Neural progenitor cell (in vitro differentiated cells): ENCODE measurements around the gene RBCK1. TPM values are rescaled to one million over a fixed set of nuclear protein-coding genes. Genes with fewer than 3 reads are reported as not detected.
"Not testable (repeated sequence)": the region's sequence is repeated elsewhere in the genome, so short reads cannot be mapped to it uniquely, and the experiment has no call there.

Source experiments
- DNase-seq: peaks from one replicate; pipeline ENCODE4 v3.0.0-alpha.2; 2016; ENCODE audit warnings: low spot score
- H2AFZ ChIP-seq: fragments of 200-600 bp; sonication (generic); replicated peaks from 2 replicates; pipeline ENCODE4 v1.6.1; 2016; ENCODE audit warnings: antibody characterized with exemption
- H3F3A ChIP-seq: fragments of 200-600 bp; sonication (generic); 2 replicates; pipeline ENCODE4 v1.6.1; 2016; ENCODE audit warnings: antibody characterized with exemption, low read depth
- H3K27ac ChIP-seq: fragments of 200-600 bp; sonication (generic); 2 replicates; pipeline ENCODE4 v1.5.1; 2016; ENCODE audit warnings: mild to moderate bottlenecking
- H3K27me3 ChIP-seq: fragments of 200-600 bp; sonication (generic); 2 replicates; pipeline ENCODE4 v1.6.1; 2016; ENCODE audit warnings: mild to moderate bottlenecking, moderate library complexity
- H3K36me3 ChIP-seq: fragments of 200-600 bp; sonication (generic); 2 replicates; pipeline ENCODE4 v1.5.1; 2016
- H3K4me1 ChIP-seq: fragments of 200-600 bp; sonication (generic); 2 replicates; pipeline ENCODE4 v1.6.1; 2016; ENCODE audit warnings: mixed run types
- H3K4me2 ChIP-seq: fragments of 200-600 bp; sonication (generic); 2 replicates; pipeline ENCODE4 v1.6.1; 2016
- H3K4me3 ChIP-seq: fragments of 200-600 bp; sonication (generic); 2 replicates; pipeline ENCODE4 v1.5.1; 2016
- H3K79me2 ChIP-seq: fragments of 200-600 bp; sonication (generic); 2 replicates; pipeline ENCODE4 v1.6.1; 2016; ENCODE audit warnings: low read depth
- H3K9ac ChIP-seq: fragments of 200-600 bp; sonication (generic); 2 replicates; pipeline ENCODE4 v1.6.1; 2016
- H3K9me3 ChIP-seq: fragments of 200-600 bp; sonication (generic); 2 replicates; pipeline ENCODE4 v1.5.1; 2016; ENCODE audit warnings: low read depth
- H4K20me1 ChIP-seq: fragments of 200-600 bp; sonication (generic); 2 replicates; pipeline ENCODE4 v1.6.1; 2016; ENCODE audit warnings: low read depth
- H3K27ac Mint-ChIP-seq: 3 replicates; pipeline ENCODE4 v1.8.0; 2021; ENCODE audit warnings: mixed read lengths
- H3K27me3 Mint-ChIP-seq: 2 replicates; pipeline ENCODE4 v1.8.0; 2022; ENCODE audit warnings: low read depth, mild to moderate bottlenecking, inconsistent platforms, moderate library complexity, mixed read lengths; ENCODE audit not compliant: insufficient read depth
- H3K36me3 Mint-ChIP-seq: 3 replicates; pipeline ENCODE4 v1.8.0; 2021; ENCODE audit warnings: mixed read lengths
- H3K4me1 Mint-ChIP-seq: 3 replicates; pipeline ENCODE4 v1.8.0; 2021; ENCODE audit warnings: mixed read lengths
- H3K4me3 Mint-ChIP-seq: 3 replicates; pipeline ENCODE4 v1.8.0; 2021; ENCODE audit warnings: mild to moderate bottlenecking, moderate library complexity, mixed read lengths
- H3K9me3 Mint-ChIP-seq: 3 replicates; pipeline ENCODE4 v1.8.0; 2020; ENCODE audit warnings: mixed read lengths
- CTCF ChIP-seq: fragments of 200-600 bp; sonication (generic); IDR thresholded peaks from 2 replicates; pipeline ENCODE4 v1.5.1; 2017; ENCODE audit warnings: antibody characterized with exemption, mild to moderate bottlenecking
- EZH2 ChIP-seq: fragments of 200-600 bp; sonication (generic); IDR thresholded peaks from 2 replicates; pipeline ENCODE4 v1.6.1; 2017; ENCODE audit warnings: antibody characterized with exemption, mild to moderate bottlenecking, moderate library complexity
- EZH2phosphoT487 ChIP-seq: fragments of 200-600 bp; sonication (generic); IDR thresholded peaks from 2 replicates; pipeline ENCODE4 v1.6.1; 2017; ENCODE audit warnings: antibody characterized with exemption
- total RNA-seq: library from RNA; depleted of rRNA; stranded (reverse); fragments of >200 nt; gene quantifications from 2 replicates; pipeline ENCODE4 v1.2.3, GENCODE V29; 2015; ENCODE audit warnings: low replicate concordance

RBCK1 gene
- total RNA-seq, 1 donor from 2014 or later = 24.3 TPM

- Histone ChIP-seq H2AFZ (no peak overlapping the region), H3K9ac (no peak overlapping the region), H4K20me1 (no peaks in the 10 kb centered on the region), H3K4me2 (no peak overlapping the region), H3K9me3 (no peaks in the 10 kb centered on the region), H3K27me3 (no peaks in the 10 kb centered on the region), H3K79me2 (no peaks in the 10 kb centered on the region), H3K27ac (no peak overlapping the region), H3K36me3 (no peaks in the 10 kb centered on the region), H3K4me1 (no peaks in the 10 kb centered on the region), H3K4me3 (no peak overlapping the region), H3F3A (no peaks in the 10 kb centered on the region)
- Mint-ChIP-seq H3K4me3 (peak overlapping the region; percentile 33), H3K27ac (peak overlapping the region; percentile 54), H3K9me3 (no peaks in the 10 kb centered on the region), H3K36me3 (no peaks in the 10 kb centered on the region), H3K27me3 (peaks cover 2% of the 10 kb centered on the region), H3K4me1 (no peaks in the 10 kb centered on the region)
- DNase-seq = no peak
- no peak for TF ChIP-seq EZH2phosphoT487
- TF ChIP-seq EZH2 = no peak
- TF ChIP-seq CTCF = no peak
Measured at GRCh38 chr20:389220-389619, 18.9 kb upstream of the RBCK1 start.

- Histone ChIP-seq H3K36me3 (no peaks in the 10 kb centered on the region), H3K27ac (no peak overlapping the region)
- DNase-seq = no peak
Measured at GRCh38 chr20:391041-391711, 16.9 kb upstream of the RBCK1 start.

GRCh38 chr20:393296-393695 is 14.8 kb upstream of the RBCK1 start:
- H3K9ac ChIP-seq, H3K79me2 ChIP-seq, H3K4me3 ChIP-seq, H3K36me3 Mint-ChIP-seq, H2AFZ ChIP-seq, H3K36me3 ChIP-seq, H3K27me3 ChIP-seq, H4K20me1 ChIP-seq, H3K9me3 ChIP-seq, H3K27ac Mint-ChIP-seq, H3F3A ChIP-seq, H3K9me3 Mint-ChIP-seq, DNase-seq, H3K4me1 ChIP-seq, H3K27me3 Mint-ChIP-seq, H3K4me3 Mint-ChIP-seq, H3K4me2 ChIP-seq, H3K4me1 Mint-ChIP-seq, H3K27ac ChIP-seq: not testable (repeated sequence)

More at GRCh38 chr20:391041-391711, 16.9 kb upstream of the RBCK1 start:
- Histone ChIP-seq H3K9ac (no peak overlapping the region), H3K79me2 (no peaks in the 10 kb centered on the region), H3K4me3 (no peak overlapping the region), H2AFZ (no peak overlapping the region), H3K4me2 (no peak overlapping the region), H3K27me3 (no peaks in the 10 kb centered on the region), H3F3A (no peaks in the 10 kb centered on the region), H4K20me1 (no peaks in the 10 kb centered on the region), H3K4me1 (no peaks in the 10 kb centered on the region), H3K9me3 (no peaks in the 10 kb centered on the region)
- Mint-ChIP-seq H3K36me3 (no peaks in the 10 kb centered on the region), H3K27ac (no peak overlapping the region), H3K9me3 (no peaks in the 10 kb centered on the region), H3K27me3 (peaks cover 2% of the 10 kb centered on the region), H3K4me1 (no peaks in the 10 kb centered on the region), H3K4me3 (no peak overlapping the region)
- TF ChIP-seq EZH2 (no peak), EZH2phosphoT487 (no peak), CTCF (no peak)

- H3F3A ChIP-seq = peaks cover 5% of the 10 kb centered on the region
- H3K27ac Mint-ChIP-seq = no peak overlapping the region
Measured at GRCh38 chr20:396252-396618, 11.9 kb upstream of the RBCK1 start.

More at GRCh38 chr20:396252-396618, 11.9 kb upstream of the RBCK1 start:
- no peaks in the 10 kb centered on the region for H3K9me3 Mint-ChIP-seq
- no peaks in the 10 kb centered on the region for H3K27me3 ChIP-seq
- no peak overlapping the region for H3K4me3 ChIP-seq
- H3K4me1 ChIP-seq = peaks cover 10% of the 10 kb centered on the region
- H4K20me1 ChIP-seq = no peaks in the 10 kb centered on the region
- H3K4me1 Mint-ChIP-seq = peaks cover 12% of the 10 kb centered on the region
- TF ChIP-seq EZH2phosphoT487 (no peak), EZH2 (no peak), CTCF (no peak)
- peaks cover 5% of the 10 kb centered on the region for H3K27me3 Mint-ChIP-seq
- no peaks in the 10 kb centered on the region for H3K36me3 ChIP-seq
- H3K36me3 Mint-ChIP-seq = no peaks in the 10 kb centered on the region
- no peak for DNase-seq
- H3K9me3 ChIP-seq = no peaks in the 10 kb centered on the region
- no peak overlapping the region for H3K27ac ChIP-seq
- no peak overlapping the region for H2AFZ ChIP-seq
- H3K9ac ChIP-seq = no peak overlapping the region
- no peak overlapping the region for H3K4me3 Mint-ChIP-seq
- no peak overlapping the region for H3K4me2 ChIP-seq
- H3K79me2 ChIP-seq = no peaks in the 10 kb centered on the region
